Tibial nerve (tissue), 4 donors: ENCODE measurements around the gene AHNAK. TPM values are rescaled to one million over a fixed set of nuclear protein-coding genes. Genes with fewer than 3 reads are reported as not detected.
A peak's percentile ranks its signal among the peaks of the same experiment; 100 is the strongest.

Source experiments
- DNase-seq, 2 donors: peaks; one replicate each; pipeline ENCODE4 v3.0.0-alpha.2; 2019; ENCODE audit warnings: low spot score in 2 of 2
- H3K27ac ChIP-seq, 4 donors: fragments of 200-600 bp; sonication (generic) in 3 of 4; one replicate each; pipeline ENCODE4 v1.5.1; 2017 to 2019; ENCODE audit warnings: mild to moderate bottlenecking in 1 of 4
- H3K27me3 ChIP-seq, 2 donors: fragments of 200-600 bp; sonication (generic) in 1 of 2; one replicate each; pipeline versions ENCODE4 v1.5.1 to v1.6.0; 2017 to 2019
- H3K36me3 ChIP-seq, 3 donors: fragments of 200-600 bp; sonication (generic); one replicate each; pipeline ENCODE4 v1.5.1; 2018 to 2019
- H3K4me1 ChIP-seq, 4 donors: fragments of 200-600 bp; sonication (generic) in 3 of 4; one replicate each; pipeline ENCODE4 v1.5.1; 2017 to 2019
- H3K4me3 ChIP-seq, 4 donors: fragments of 200-600 bp; sonication (generic) in 3 of 4; one replicate each; pipeline ENCODE4 v1.5.1; 2017 to 2019; ENCODE audit warnings: mild to moderate bottlenecking in 1 of 4, moderate library complexity in 1 of 4
- H3K9me3 ChIP-seq, 4 donors: fragments of 200-600 bp; sonication (generic) in 3 of 4; one replicate each; pipeline ENCODE4 v1.5.1; 2017 to 2019
- CTCF ChIP-seq, 5 experiments: fragments of 200-600 bp in 3 of 5; fragments of 450-650 bp in 2 of 5; sonication (generic) in 3 of 5; IDR thresholded peaks; one replicate each; pipeline ENCODE4 v1.5.1; 2016 to 2019; ENCODE audit warnings: antibody characterized with exemption in 5 of 5, mild to moderate bottlenecking in 3 of 5, moderate library complexity in 2 of 5
- EP300 ChIP-seq, 2 donors: sonication (generic); formaldehyde crosslinking; IDR thresholded peaks; one replicate each; pipeline ENCODE4 v1.6.1; 2017; ENCODE audit warnings: antibody characterized with exemption in 2 of 2, mild to moderate bottlenecking in 1 of 2
- POLR2A ChIP-seq, 2 donors: fragments of 450-650 bp; IDR thresholded peaks; one replicate each; pipeline ENCODE4 v1.6.1; 2017; ENCODE audit warnings: antibody characterized with exemption in 2 of 2, mild to moderate bottlenecking in 2 of 2, moderate library complexity in 2 of 2
- WGBS, 2 donors: methylation state at CpG; one replicate each; pipeline ENCODE4 v1.1.5; 2018; 5-methylcytosine and 5-hydroxymethylcytosine counted together
- total RNA-seq, 4 donors: library from RNA; depleted of rRNA; stranded (reverse); fragments of >200 nt; gene quantifications; one replicate each; pipeline ENCODE4 v1.1.0, GENCODE V29; 2016

AHNAK gene
- total RNA-seq, 4 donors from 2014 or later = 1,417 to 3,061 (median 2,562) TPM

- Histone ChIP-seq H3K4me1 (peaks cover 0 to 22% (median 2%) of the 10 kb centered on the region in 4 donors), H3K27me3 (no peaks in the 10 kb centered on the region), H3K27ac (no peak overlapping the region), H3K4me3 (no peak overlapping the region), H3K36me3 (peaks cover 0 to 20% (median 0%) of the 10 kb centered on the region in 3 donors), H3K9me3 (no peaks in the 10 kb centered on the region)
- no peak for DNase-seq
- TF ChIP-seq CTCF (IDR thresholded peaks at IDR 0.05) (no peak), EP300 (IDR thresholded peaks at IDR 0.05) (no peak), POLR2A (IDR thresholded peaks at IDR 0.05) (no peak)
- WGBS, 2 donors = 60 to 66% methylated on average over 3 of the region's 3 CpGs
These were observed 52.8 kb downstream of the AHNAK start for GRCh38 chr11:62493801-62494200.

- WGBS, 2 donors = 94 to 97% methylated on average over 4 of the region's 4 CpGs
These were observed 54.0 kb downstream of the AHNAK start for GRCh38 chr11:62492586-62492985.

GRCh38 chr11:62491571-62492329 lies 54.9 kb downstream of the AHNAK start:
- peaks cover 0 to 24% (median 6%) of the 10 kb centered on the region in 4 donors for H3K4me1 ChIP-seq
- 84 to 88% methylated on average over 9 of the region's 9 CpGs for WGBS, 2 donors
- DNase-seq = no peak
- TF ChIP-seq EP300 (IDR thresholded peaks at IDR 0.05) (no peak), POLR2A (IDR thresholded peaks at IDR 0.05) (no peak), CTCF (IDR thresholded peaks at IDR 0.05) (no peak)
- H3K36me3 ChIP-seq = peaks cover 0 to 20% (median 0%) of the 10 kb centered on the region in 3 donors
- H3K27me3 ChIP-seq = no peaks in the 10 kb centered on the region
- no peaks in the 10 kb centered on the region for H3K9me3 ChIP-seq
- H3K4me3 ChIP-seq = no peak overlapping the region
- no peak overlapping the region for H3K27ac ChIP-seq

More at GRCh38 chr11:62492586-62492985, 54.0 kb downstream of the AHNAK start:
- TF ChIP-seq EP300 (IDR thresholded peaks at IDR 0.05) (no peak), POLR2A (IDR thresholded peaks at IDR 0.05) (no peak), CTCF (IDR thresholded peaks at IDR 0.05) (no peak)
- H3K4me1 ChIP-seq = peaks cover 0 to 33% (median 6%) of the 10 kb centered on the region in 4 donors
- H3K27me3 ChIP-seq = no peaks in the 10 kb centered on the region
- no peak overlapping the region for H3K4me3 ChIP-seq
- H3K36me3 ChIP-seq = peaks cover 0 to 20% (median 0%) of the 10 kb centered on the region in 3 donors
- H3K27ac ChIP-seq = no peak overlapping the region
- DNase-seq = no peak
- no peaks in the 10 kb centered on the region for H3K9me3 ChIP-seq

GRCh38 chr11:62489204-62489603 lies 57.4 kb downstream of the AHNAK start:
- H3K9me3 ChIP-seq = no peaks in the 10 kb centered on the region
- TF ChIP-seq EP300 (IDR thresholded peaks at IDR 0.05) (no peak), CTCF (IDR thresholded peaks at IDR 0.05) (no peak), POLR2A (IDR thresholded peaks at IDR 0.05) (no peak)
- peaks cover 0 to 25% (median 0%) of the 10 kb centered on the region in 3 donors for H3K36me3 ChIP-seq
- peak overlapping the region in 2 of 4 donors; percentile 62 to 73 for H3K27ac ChIP-seq
- H3K4me3 ChIP-seq = no peak overlapping the region
- no peaks in the 10 kb centered on the region for H3K27me3 ChIP-seq
- WGBS, 2 donors = 57 to 62% methylated on average over 4 of the region's 4 CpGs
- no peak for DNase-seq
- H3K4me1 ChIP-seq = peaks cover 0 to 21% (median 6%) of the 10 kb centered on the region in 4 donors
